Measurements from ENCODE around the gene LUZP1. TPM values are rescaled to one million over a fixed set of nuclear protein-coding genes. Genes with fewer than 3 reads are reported as not detected.

LUZP1 gene
- polyA plus RNA-seq, 1 experiment = 39.4 TPM

DNA sequence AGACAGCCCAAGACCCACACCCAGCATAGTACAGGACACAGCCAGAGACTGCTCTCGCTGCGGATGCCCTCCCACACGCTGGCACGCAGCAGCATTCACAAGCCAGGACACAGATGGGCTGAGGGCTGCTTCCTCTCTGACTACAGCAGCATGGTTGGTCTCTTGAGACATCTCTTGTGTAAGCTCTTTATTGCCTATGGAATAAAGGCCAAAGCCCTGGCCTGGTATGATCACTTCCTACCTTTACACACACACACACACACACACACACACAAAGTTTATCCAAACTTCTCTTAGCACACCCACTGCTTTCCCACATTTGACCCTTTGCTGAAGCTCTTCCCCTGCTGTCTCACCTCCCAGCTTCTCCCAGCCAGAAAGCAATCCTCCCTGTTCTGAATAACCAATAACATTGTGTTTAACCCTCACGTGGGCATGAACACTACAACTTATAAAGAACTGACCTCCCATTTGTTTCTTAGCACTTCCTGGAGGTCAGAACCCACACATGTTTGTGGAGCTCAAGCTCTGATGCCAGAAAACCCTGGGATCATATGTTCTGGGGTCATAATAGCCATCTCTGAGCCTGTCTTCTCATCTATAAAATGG is 1.2 kb upstream of the LUZP1 start:
- no peak for DNase-seq (ENCODE audit: low read depth, low spot score)
- ChIA-PET CTCF (interaction anchor here (0.7 to 2.0 kb wide), 3 partner anchors 9 to 71 kb away, joined by 3 to 15 read pairs (median 11); no protein-coding TSS in a partner anchor), POLR2A (interaction anchor here (0.6 to 1.5 kb wide), 5 partner anchors 18 to 174 kb away, joined by 3 to 18 read pairs (median 4); partner anchors contain the start of gene HNRNPR)
- H3K9me3 ChIP-seq (ENCODE audit: control insufficient read depth, insufficient read depth, low read length) = peaks cover 4% of the 10 kb centered on the region; the same call in 1 of the 2 replicates
- TF ChIP-seq, protein P1, sequence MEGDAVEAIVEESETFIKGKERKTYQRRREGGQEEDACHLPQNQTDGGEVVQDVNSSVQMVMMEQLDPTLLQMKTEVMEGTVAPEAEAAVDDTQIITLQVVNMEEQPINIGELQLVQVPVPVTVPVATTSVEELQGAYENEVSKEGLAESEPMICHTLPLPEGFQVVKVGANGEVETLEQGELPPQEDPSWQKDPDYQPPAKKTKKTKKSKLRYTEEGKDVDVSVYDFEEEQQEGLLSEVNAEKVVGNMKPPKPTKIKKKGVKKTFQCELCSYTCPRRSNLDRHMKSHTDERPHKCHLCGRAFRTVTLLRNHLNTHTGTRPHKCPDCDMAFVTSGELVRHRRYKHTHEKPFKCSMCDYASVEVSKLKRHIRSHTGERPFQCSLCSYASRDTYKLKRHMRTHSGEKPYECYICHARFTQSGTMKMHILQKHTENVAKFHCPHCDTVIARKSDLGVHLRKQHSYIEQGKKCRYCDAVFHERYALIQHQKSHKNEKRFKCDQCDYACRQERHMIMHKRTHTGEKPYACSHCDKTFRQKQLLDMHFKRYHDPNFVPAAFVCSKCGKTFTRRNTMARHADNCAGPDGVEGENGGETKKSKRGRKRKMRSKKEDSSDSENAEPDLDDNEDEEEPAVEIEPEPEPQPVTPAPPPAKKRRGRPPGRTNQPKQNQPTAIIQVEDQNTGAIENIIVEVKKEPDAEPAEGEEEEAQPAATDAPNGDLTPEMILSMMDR (IDR thresholded peaks at IDR 0.05; ENCODE audit: low read depth, low read length) = no peak
- peak overlapping the region; percentile 47 for H3K27ac ChIP-seq (ENCODE audit: low read depth, low read length)
- no peaks in the 10 kb centered on the region for H3K27me3 ChIP-seq (ENCODE audit: control insufficient read depth, insufficient read depth, low read length)
- H3K4me3 ChIP-seq (ENCODE audit: low read depth, low read length) = no peak overlapping the region

GRCh38 chr1:23169195-23169575 is 529 bp upstream of the LUZP1 start:
- H3K9me3 ChIP-seq (ENCODE audit: control insufficient read depth, insufficient read depth, low read length) = peaks cover 4% of the 10 kb centered on the region; the same call in 1 of the 2 replicates
- no peaks in the 10 kb centered on the region for H3K27me3 ChIP-seq (ENCODE audit: control insufficient read depth, insufficient read depth, low read length)
- peak overlapping the region; percentile 47 for H3K27ac ChIP-seq (ENCODE audit: low read depth, low read length)
- TF ChIP-seq, protein P1 (IDR thresholded peaks at IDR 0.05; ENCODE audit: low read depth, low read length) = no peak
- H3K4me3 ChIP-seq (ENCODE audit: low read depth, low read length) = no peak overlapping the region
- ChIA-PET CTCF (interaction anchor here (0.7 to 2.0 kb wide), 3 partner anchors 10 to 70 kb away, joined by 3 to 15 read pairs (median 11); no protein-coding TSS in a partner anchor), POLR2A (interaction anchor here (0.6 to 1.5 kb wide), 9 partner anchors 9 to 159 kb away, joined by 4 to 18 read pairs (median 6); no protein-coding TSS in a partner anchor)
- no peak for DNase-seq (ENCODE audit: low read depth, low spot score)

- ChIA-PET POLR2A (interaction anchor here (0.6 to 1.8 kb wide), 8 partner anchors 10 to 227 kb away, joined by 3 to 18 read pairs (median 4); no protein-coding TSS in a partner anchor), CTCF (interaction anchor here (1.3 to 1.6 kb wide), 3 partner anchors 8 to 69 kb away, joined by 5 to 8 read pairs (median 8); no protein-coding TSS in a partner anchor)
- Histone ChIP-seq H3K9me3 (ENCODE audit: control insufficient read depth, insufficient read depth, low read length) (peaks cover 4% of the 10 kb centered on the region; the same call in 1 of the 2 replicates), H3K27ac (ENCODE audit: low read depth, low read length) (peak overlapping the region; percentile 91), H3K27me3 (ENCODE audit: control insufficient read depth, insufficient read depth, low read length) (no peaks in the 10 kb centered on the region), H3K4me3 (ENCODE audit: low read depth, low read length) (peak overlapping the region; percentile 83)
- TF ChIP-seq, protein P1 (IDR thresholded peaks at IDR 0.05; ENCODE audit: low read depth, low read length) = no peak
- DNase-seq (ENCODE audit: low read depth, low spot score) = no peak
Observed at GRCh38 chr1:23168079-23168444, 594 bp downstream of the LUZP1 start.

GRCh38 chr1:23167353-23168078 is 1.1 kb downstream of the LUZP1 start:
- Histone ChIP-seq H3K4me3 (ENCODE audit: low read depth, low read length) (peak overlapping the region; percentile 83), H3K9me3 (ENCODE audit: control insufficient read depth, insufficient read depth, low read length) (peaks cover 4% of the 10 kb centered on the region; the same call in 1 of the 2 replicates), H3K27ac (ENCODE audit: low read depth, low read length) (peak overlapping the region; percentile 71), H3K27me3 (ENCODE audit: control insufficient read depth, insufficient read depth, low read length) (no peaks in the 10 kb centered on the region)
- TF ChIP-seq, protein P1 (IDR thresholded peaks at IDR 0.05; ENCODE audit: low read depth, low read length) = 0 out of 2 replicates have a peak, but pooled peaks have one; percentile 7
- CTCF ChIA-PET = interaction anchor here (1.3 to 1.6 kb wide), 3 partner anchors 9 to 68 kb away, joined by 5 to 8 read pairs (median 8); no protein-coding TSS in a partner anchor
- DNase-seq (ENCODE audit: low read depth, low spot score) = no peak
- POLR2A ChIA-PET = interaction anchor here (0.6 to 1.8 kb wide), 9 partner anchors 9 to 605 kb away, joined by 3 to 18 read pairs (median 3); no protein-coding TSS in a partner anchor
